Measurements from ENCODE around the gene ZNF747.
A peak's percentile ranks its signal among the peaks of the same experiment; 100 is the strongest.

Gene ZNF747

DNA sequence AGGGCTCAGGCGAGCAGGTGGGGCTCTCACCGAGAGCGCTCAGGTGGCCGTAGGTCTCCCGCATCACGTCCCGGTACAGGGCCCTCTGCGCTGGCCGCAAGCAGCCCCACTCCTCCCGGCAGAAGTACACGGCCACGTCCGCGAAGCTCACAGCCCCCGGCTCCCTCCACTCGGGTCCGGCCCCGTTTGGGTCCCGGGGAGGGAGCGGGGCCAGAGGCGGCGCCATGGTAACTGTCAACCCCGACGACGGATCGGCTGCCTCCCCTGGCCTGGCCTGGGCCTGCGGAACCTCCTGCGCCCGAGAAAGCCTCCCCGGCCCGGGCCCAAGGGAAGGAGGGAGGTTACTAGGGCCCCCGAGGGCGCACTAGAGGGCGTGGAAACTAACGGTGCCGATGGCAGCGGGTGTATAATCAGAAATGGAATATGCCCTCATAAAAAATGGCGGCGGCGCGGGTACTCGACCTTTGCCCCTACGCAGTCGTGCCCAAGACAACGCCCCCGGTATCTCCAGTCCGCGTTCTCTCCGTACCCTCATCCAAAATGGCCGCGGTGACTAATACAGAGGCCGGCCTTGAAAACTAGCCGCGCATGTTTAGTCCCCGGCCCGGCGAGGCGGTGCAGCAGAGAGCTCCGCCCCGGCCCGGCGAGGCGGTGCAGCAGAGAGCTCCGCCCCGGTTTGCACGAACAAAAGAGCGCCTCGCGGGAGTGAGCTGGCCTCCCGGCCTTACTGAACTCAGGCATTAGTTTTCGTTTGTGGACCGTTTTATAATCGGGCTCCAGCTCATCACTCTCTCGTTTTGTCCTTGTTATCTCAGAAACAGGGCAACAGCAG is 23.5 kb upstream of the ZNF747 start, which contains the start of gene ZNF764:
ZNF764 (minus strand) TSS at position 418 of the 832 bp plus-strand sequence; CDS start at position 226, 192 bp downstream.
- no peak for TF ChIP-seq CTCF (IDR thresholded peaks at IDR 0.05; ENCODE audit: control insufficient read depth, insufficient read depth, low read depth, low read length, missing control alignments)
- H3K4me3 ChIP-seq (ENCODE audit: control insufficient read depth, low read depth, low read length): peak within 1 kb of the TSS; percentile 89
- DNase-seq (ENCODE audit: low read depth): peak; percentile 85

DNA sequence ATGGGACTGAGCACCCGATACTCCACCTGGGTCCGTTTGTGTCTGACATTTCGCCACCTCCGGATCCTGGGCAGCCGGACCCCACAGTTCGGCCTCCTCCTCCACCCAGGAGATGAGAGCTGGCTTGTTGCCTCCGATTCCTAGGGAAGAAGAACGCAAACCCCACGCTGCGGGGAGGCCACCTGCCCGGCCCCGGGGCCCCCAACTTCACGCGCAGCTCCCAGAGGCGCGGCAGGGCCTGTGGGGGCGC is 23.0 kb upstream of the ZNF747 start:
- DNase-seq (ENCODE audit: low read depth): no peak
- H3K4me3 ChIP-seq (ENCODE audit: control insufficient read depth, low read depth, low read length): peak overlapping the region; percentile 89
- TF ChIP-seq CTCF (IDR thresholded peaks at IDR 0.05; ENCODE audit: control insufficient read depth, insufficient read depth, low read depth, low read length, missing control alignments): no peak

DNA sequence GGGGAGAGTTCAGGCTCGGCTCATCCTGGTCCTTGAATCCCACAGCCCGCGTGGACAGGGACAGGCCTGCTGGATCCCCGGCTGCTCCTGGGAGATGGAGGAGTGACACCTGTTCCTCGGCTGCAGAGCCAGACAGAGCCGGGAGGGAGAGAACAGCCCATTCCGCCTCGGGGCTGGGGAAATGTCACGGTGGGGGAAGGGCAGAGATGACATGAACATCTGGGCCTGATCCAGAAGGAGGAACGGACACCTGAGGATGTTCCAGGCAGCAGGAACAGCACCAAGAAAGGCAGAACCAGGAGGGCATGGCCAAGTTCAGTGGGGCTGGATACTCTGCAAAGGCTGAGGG is 21.4 kb upstream of the ZNF747 start:
- DNase-seq (ENCODE audit: low read depth): no peak
- no peak for TF ChIP-seq CTCF (IDR thresholded peaks at IDR 0.05; ENCODE audit: control insufficient read depth, insufficient read depth, low read depth, low read length, missing control alignments)
- H3K4me3 ChIP-seq (ENCODE audit: control insufficient read depth, low read depth, low read length): no peak overlapping the region

DNA sequence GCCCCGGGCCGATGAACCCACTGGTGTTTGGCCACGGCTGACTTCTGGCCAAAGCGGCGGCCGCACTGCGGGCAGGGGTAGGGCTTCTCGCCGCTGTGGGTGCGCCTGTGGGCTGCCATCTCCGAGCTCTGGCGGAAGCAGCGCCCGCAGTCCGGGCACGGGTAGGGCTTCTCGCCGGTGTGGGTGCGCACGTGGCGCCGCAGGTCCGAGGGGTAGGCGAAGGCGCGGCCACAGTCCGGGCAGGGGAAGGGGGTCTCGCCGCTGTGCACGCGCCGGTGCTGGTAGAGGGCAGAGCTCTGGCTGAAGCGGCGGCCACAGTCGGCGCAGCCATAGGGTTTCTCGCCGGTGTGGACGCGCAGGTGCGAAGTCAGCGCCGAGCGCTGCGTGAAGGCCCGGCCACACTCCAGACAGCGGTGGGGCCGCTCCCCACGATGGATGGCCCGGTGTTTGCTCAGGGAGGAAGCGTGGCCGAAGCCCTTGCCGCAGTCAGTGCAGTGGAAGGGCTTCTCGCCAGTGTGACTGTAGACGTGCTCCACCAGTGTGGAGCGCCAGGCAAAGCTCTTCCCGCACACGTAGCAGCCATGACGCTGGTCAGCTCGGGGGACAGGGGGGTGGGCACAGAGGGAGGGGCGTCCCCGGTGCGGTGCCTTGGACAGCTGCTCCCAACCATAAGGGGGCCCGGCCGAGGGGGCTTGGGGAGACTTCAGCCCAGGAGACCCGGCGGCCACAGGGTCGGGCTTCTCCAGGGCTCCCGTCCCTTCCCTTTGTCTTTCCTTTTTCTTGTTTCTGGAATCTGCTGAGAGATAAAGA is 20.9 kb upstream of the ZNF747 start:
- no peak for TF ChIP-seq CTCF (IDR thresholded peaks at IDR 0.05; ENCODE audit: control insufficient read depth, insufficient read depth, low read depth, low read length, missing control alignments)
- no peak overlapping the region for H3K4me3 ChIP-seq (ENCODE audit: control insufficient read depth, low read depth, low read length)
- DNase-seq (ENCODE audit: low read depth): no peak

DNA sequence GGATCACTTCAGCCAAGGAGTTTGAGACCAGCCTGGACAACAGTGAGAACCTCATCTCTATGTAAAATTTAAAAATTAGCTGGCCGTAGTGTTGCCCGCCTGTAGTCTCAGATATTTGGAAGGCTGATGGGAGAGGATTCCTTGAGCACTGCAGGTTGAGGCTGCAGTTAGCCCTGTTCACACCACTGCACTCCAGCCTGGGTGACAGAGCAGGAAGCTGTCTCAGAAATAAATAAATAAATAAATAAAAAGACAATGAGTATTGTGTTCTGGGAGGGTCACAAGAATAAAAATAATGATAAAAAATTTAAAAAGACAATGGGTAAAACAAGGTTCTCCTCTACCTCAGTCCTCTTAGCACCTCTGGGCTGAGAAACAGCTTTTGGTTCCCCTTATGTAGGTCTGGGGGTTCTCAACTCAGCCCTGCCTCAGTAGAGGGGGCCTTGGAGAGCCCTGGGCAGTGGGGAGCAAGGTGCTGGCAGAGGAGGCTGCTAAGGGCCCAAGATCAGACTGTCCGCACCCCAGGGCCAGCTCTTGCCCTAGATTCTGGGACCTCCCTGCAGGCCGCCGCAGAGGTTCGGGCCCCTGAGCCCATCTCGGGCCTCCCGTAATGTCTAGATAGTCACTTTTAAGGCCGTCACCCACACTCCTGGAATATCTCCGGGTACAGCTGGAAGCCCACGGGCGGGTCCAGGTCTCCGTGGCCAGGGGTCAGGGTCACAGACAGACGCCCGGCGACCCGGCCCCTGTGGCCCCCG is 20.1 kb upstream of the ZNF747 start:
- TF ChIP-seq CTCF (IDR thresholded peaks at IDR 0.05; ENCODE audit: control insufficient read depth, insufficient read depth, low read depth, low read length, missing control alignments): no peak
- H3K4me3 ChIP-seq (ENCODE audit: control insufficient read depth, low read depth, low read length): no peak overlapping the region
- DNase-seq (ENCODE audit: low read depth): no peak

- DNase-seq (ENCODE audit: low read depth): no peak
- H3K4me3 ChIP-seq (ENCODE audit: control insufficient read depth, low read depth, low read length): no peak overlapping the region
- TF ChIP-seq CTCF (IDR thresholded peaks at IDR 0.05; ENCODE audit: control insufficient read depth, insufficient read depth, low read depth, low read length, missing control alignments): no peak
Measured at GRCh38 chr16:30553393-30553899, 18.8 kb upstream of the ZNF747 start.
